Renal cortical epithelial cell (primary cell): Measurements from ENCODE around the gene PPP1R9A. TPM values are rescaled to one million over a fixed set of nuclear protein-coding genes. Genes with fewer than 3 reads are reported as not detected.

Experiments
- DNase-seq: peaks from one replicate; pipeline ENCODE4 v3.0.0-alpha.2; 2011; ENCODE audit warnings: low read depth
- total RNA-seq: library from RNA; depleted of rRNA; stranded (reverse); fragments of >200 nt; gene quantifications from 2 replicates; pipeline ENCODE4 v1.2.3, GENCODE V29; 2014

The PPP1R9A gene
- total RNA-seq: 32.8 and 56.6 TPM in 2 replicates

DNA sequence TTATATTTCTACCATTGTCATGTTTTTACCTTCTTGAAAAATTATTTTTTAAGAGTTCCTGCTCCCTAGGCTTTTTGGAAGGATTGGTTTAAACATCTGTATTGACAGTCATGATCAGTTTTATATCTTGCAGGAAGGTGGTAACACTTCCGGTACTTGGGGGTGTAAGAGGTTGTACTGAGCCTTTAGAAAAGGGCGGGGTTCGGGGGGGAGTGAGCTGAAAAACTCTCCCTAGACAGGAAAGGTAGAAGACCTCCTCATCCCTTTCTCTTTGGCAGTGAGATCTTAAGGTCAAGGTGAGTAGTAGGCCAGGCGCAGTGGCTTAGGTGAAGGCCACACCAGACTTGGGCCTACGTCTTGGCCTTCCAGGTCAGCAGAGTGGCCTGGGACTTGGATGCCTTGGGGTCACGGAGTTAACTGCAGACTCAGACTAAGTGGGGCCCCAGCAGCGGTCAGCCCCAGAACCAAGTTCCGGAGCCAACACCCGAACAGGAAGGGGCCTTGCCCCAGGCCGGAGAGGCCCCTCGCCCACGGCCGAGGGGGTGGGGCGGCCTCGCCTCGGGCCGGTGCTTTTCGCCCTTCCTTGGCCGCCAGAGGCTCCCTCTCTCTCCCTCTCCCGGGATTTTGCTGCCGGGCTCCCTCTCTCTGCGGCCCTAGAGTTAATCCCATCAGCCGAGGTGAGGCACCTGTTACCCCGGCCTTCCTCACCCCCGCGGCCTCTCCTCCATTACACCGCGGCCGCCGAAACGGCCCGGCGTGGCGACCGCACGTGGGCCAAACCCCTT is at the start of gene PPP1R9A:
Gene PPP1R9A, plus strand, starts transcription at position 569 of the 785 bp plus-strand sequence. CDS start 2,520 bp downstream, outside the sequence.
- DNase-seq: peak; percentile 19

DNA sequence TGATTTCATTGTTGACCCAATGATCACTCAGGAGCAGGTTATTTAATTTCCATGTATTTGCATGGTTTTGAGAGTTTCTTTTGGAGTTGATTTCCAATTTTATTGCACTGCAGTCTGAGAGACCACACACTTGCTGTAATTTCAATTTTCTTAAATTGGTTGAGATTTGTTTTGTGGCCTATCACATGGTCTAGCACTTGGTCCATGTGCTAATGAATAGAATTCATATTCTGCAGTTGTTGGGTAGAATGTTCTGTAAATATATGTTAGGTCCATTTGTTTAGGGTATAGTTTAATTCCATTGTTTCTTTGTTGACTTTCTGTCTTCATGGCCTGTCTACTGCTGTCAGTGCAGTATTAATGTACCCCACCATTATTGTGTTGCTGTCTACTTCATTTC is 36.3 kb upstream of the PPP1R9A start:
- DNase-seq: no peak

DNA sequence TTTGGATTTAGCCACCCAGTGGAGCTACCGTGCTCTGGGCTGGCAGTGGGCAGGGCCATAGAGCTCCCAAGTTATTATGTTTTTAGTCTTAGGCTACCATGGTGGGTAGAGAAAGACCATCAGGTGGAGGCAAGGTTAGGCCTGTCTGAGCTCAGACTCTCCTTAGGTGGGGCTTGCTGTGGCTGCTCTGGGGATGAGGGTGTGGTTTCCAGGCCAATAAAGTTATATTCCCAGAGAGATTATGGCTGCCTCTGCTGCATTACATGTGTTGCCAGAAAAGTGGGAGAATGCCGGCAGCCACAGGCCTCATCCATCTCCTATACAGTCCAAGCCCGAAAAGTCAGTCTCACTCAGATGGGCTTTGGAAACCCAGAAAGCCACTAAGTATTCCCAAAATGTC is 34.2 kb upstream of the PPP1R9A start:
- no peak for DNase-seq

DNA sequence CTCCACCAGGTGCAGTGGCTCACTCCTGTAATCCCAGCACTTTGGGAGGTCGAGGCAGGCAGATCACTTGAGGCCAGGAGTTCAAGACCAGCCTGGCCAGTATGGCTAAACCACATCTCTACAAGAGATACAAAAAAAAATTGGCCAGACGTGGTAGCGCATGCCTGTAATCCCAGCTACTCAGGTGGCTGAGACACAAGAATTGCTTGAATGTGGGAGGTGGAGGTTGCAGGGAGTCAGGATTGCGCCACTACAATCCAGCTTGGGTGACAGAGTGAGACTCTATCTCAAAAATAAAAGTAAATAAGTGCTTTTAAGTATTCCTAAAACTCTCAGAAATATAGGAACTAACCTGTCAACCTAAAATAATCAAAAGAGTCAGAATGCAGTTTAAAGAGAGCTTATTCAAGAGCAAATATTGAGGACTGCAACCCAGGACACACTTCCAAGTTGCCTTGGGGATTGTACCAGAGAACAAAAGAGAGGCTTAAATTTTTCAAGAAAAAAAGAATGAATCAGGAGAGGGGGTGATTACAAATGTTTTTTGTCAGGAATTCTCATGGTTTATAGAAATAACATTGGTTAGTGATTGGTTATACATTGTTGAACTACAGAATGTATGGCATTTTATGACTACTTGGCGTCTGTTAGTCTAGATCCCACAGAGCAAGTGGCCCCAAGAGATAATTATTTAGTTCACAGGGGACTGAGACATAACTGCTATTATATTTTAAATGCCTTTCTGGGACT is 33.2 kb upstream of the PPP1R9A start:
- DNase-seq: peak; percentile 27

DNA sequence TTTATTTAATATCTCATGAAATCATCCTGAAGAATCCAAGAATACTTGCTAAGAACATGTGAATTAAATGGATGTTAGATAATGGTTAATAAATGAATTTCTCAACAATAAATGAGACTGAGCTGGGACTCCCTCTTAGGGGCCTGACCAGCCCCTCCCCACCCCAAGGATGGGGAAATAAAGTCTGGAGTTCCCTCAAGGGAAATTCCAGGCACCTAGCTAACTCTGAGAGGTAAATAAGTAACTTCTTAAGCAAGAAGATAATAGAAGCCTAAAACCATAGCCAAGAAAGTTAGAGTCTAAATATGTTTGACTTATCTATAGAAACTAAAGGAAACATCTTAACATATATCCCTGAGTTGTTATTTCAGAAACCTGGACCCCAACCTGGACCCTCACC is 32.2 kb upstream of the PPP1R9A start:
- peak; percentile 75 for DNase-seq

DNA sequence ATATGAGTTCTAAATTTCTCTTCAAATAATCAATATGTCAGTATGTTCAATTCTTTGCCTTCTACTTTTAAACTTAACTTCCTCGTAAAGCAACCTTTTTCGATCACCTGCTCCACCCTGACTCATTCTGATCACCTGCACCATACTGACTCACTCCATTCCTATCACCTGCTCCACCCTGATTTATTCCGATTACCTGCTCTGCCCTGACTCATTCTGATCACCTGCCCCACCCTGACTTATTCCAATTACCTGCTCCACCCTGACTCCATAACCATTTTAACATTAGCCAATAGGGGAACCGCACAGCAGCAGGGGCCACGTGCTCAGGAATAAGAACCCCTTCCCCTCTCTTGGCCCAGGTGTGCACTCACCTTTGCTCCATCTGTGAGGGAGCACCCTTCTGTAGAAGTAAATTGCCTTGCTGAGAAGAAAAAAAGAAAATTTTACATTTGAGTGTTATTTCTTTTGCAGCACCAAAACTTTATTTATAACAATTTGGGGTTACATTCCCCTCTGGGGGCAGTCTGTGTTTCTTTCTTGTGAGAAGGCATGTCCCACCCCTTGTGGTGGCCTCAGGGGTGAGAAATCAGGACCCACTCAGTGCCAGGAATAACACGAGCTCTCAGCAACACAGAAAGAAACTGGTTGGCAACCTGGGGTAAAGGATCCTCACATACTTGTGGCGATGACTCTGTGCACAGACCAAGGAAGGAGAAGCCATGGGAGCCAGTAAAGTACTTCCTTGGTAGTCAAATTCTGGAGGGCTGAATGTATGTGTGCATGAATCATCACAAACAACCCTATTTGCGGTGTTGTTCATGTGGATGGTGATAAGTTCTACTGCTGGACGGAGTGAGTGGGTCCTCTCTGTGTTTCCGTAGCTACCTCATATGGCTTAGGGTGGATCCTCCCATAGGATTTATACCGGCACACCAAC is 29.4 kb upstream of the PPP1R9A start:
- DNase-seq: no peak

DNA sequence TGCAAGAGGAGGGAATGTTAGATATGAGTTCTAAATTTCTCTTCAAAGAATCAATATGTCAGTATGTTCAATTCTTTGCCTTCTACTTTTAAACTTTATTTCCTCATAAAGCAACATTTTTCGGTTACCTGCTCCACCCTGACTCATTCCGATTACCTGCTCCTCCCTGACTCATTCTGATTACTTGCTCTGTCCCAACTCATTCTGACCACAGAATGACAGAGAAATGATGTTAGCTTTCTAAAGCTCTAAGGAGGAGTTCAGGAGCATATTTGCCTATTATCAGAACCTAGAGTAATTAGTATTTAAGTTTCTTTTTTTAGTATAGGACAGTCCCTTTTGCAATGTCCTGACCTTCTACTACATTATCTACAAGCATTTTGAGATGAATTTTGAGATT is 24.5 kb upstream of the PPP1R9A start:
- DNase-seq: peak; percentile 33

DNA sequence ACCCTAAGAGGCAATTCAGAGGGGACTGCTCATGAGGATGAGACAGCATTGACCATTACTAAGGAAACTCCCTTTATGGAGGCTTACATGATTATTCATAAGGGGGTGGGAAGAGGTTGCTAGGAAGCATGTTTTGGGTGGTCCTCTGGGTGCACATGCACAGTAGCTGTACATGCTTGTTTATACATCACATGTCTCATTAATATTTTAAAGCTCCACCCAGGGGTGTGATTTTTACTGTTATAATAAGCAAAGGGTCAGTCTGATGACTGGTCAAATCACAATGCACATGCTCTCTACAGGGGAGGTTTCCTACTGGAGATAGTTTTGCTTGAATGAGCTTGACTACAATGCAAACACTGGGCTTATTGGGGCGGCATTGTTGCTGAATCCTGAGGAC is 23.8 kb upstream of the PPP1R9A start:
- DNase-seq: peak; percentile 25

DNA sequence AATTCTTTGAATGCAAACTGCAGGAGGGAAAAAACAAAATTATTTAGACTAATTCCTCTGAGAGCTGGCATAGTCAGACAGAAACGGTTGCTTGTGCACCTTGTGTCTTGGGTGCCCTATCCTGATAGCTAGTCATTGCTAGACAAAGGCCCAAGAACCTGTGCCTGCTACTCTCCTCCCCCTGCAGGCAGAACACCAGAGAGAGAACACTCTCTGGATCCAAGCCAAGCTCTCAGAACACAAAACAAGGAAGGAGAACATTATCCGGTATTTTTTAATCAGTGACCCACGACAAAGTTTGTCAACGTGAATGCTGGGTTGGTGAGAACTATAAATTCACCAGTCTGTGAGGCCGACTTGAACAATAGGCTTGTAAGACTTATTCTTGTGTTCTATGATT is 18.8 kb upstream of the PPP1R9A start:
- peak; percentile 91 for DNase-seq

DNA sequence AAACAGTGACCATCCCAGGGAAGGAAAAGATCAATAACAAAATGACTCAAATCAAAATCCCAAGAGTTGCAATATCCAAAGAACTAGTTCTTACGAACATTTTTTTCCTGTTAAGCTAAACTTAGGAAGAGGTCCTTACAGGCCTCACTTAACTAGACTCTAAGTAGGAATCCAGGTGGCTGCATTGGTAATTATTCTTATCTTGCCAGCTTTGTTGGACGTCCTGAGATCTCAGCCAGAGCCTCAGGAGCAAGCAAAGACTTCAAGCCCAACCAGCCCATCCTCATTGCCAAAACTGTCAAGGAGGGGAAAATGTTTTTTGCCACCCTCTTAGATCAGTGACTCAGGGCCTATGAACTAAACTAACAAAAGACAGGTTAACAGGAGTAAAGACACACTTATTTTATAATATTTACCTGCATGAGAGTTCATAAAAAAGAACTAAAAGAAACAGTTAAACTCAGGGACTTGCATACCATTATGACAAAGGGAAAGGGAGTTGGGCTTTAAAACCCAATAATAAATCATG is 18.3 kb upstream of the PPP1R9A start:
- DNase-seq: no peak

DNA sequence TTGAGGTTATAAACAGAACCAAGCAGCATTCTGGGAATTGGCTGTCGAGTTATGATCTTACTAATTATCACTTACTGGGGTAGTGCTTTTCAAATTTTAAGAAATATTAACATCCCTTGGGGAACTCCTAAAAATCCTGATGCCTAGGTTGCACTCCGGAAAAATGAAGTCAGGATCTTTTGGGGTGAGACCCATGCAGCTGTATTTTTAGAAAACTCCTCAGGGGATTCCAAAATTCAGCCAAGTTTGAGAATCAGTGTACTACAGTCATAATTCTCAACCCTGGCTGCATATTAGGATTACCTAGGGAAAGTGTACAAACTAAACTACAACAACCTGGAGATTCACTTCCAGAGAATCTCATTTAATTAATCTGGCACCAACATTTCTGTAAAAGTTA is 17.2 kb upstream of the PPP1R9A start:
- no peak for DNase-seq

DNA sequence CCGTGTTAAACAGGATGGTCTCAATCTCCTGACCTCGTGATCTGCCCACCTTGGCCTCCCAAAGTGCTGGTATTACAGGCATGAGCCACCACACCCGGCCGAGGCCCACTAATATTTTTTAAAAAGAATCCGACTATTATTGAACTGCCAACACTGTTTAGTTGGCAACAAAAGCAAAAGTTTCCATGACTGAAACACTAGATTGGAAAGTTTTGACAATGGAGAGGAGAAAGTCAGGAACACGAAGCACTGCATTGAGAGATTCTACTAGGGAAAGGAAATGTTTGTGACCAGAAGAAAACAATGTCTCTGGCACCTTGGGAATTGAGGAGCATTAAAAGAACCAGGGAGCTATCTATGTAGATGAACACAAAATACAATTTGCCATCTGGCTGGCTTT is 13.7 kb upstream of the PPP1R9A start:
- DNase-seq: no peak

DNA sequence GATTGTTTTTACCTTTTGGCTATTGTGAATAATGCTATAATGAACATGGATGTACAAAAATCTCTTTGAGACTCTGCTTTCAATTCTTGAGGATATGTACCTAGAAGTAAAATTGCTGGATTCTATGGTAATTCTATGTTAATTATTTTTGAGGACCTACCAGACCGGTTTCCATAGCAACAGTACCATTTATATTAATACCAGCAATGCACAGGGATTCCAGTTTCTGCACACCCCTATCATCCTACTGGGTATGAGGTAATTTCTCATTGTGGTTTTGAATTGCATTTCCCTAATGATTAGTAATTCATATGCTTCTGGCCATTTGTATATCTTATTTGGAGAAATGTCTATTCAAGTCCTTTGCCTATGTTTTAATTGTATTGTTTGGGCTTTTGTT is 9.9 kb upstream of the PPP1R9A start:
- DNase-seq: no peak

DNA sequence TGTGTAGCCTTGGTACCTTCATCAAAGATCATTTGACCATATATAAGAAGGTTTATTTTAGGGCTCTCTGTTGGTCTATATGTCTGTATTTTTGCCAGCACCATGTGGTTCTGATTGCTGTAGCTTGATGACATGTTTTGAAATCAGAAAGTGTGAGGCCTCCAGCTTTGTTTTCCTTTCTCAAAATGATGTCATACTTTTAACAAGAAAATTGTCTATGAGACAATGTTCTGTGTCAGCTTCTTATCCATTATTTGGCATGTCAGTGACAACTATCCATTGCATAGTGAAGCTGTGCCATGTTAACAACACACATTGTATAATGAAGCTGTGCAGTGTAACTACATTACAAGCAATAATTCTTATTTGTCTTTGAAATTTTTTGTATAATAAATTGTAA is 9.1 kb upstream of the PPP1R9A start:
- DNase-seq: no peak

DNA sequence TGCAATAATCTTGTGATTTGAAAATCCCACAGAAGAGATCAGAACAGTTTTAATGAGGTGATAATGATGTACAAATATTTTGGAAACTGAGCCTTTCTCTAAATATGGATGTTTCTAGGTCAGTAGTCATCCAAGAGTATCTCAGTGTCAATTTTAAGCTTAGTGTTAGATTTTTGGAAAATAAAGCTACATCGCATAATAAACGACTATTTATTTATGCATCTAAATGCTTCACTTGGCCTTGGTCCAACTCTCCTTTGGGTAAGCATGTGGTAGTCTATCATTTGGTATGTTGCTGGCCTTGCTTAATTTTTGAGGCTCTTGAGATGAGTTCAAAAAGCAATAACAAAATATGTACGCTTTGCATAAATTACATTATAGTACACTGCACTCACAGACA is 5.4 kb upstream of the PPP1R9A start:
- DNase-seq: no peak

DNA sequence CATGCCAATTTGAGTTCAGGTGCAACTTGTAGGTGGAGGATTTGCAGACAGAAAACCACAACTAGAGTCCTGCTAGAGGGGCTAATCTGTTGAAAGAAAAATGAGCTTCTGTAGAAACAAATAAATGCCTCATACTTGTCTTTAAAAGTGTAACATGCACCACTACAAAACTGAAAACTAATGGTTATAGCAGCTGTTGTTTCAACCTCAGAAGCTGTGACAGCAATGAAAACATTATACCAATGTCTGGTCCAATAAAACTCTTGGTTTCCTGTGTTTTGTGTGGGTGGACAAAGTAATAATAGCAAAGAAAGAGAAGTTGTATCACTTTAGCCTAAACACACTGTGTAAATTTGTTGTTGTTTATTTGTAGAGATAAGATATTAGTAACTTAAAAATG is 3.4 kb upstream of the PPP1R9A start:
- no peak for DNase-seq

DNA sequence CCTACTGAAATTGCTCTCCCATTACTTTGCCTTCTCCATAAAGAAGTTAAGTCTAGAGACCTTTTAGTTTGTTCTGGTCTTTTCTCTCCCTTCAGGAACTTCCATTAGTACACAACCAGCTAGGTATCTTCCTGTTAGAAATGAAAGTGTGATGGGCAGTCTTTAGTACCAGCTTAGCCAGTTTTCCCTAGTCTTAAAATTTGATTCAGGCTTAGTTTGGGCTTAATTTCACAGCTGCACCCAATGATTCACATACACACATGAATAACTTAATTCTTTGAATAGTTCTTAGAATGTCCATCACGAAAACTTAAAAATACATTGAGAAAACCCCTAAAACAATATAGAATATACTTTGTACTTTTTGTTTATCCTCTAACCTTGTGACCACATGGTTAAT is 2.4 kb upstream of the PPP1R9A start:
- no peak for DNase-seq

DNA sequence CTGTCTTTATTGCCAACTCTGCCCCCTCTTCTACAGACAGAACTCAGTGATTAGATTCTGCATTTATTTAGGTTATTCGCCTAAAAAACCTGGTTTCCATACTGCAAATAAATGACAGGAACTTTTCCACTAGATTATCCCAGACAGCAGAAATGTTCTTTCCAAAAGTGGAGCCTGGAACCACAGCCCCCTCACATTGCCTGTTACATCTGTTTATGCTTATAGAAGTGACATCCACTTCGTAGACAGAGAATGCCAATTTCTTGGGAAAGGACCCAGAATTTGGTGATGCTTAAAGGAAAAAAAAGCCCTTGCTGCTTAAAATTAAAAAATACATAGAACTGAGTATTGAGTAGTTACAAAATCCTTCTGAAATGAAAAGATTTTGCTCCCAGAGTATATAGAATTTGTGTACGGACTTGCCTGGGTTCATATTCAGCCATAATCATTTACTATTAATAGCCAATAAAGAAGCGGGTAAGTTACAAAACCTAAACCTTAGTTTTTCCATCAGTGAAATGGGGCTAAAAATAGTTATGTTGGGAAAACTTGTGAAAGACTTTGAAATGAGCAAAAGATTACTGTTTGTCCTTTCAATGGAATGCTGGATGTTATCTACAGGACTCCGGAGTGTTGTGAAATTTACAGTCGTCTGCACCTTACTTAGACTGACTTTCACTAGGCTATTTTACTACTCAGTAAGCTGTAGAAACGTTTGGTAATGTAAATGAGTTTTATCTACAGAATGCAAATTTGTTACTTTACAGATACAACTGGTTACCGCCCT is 1.1 kb upstream of the PPP1R9A start:
- DNase-seq: no peak

DNA sequence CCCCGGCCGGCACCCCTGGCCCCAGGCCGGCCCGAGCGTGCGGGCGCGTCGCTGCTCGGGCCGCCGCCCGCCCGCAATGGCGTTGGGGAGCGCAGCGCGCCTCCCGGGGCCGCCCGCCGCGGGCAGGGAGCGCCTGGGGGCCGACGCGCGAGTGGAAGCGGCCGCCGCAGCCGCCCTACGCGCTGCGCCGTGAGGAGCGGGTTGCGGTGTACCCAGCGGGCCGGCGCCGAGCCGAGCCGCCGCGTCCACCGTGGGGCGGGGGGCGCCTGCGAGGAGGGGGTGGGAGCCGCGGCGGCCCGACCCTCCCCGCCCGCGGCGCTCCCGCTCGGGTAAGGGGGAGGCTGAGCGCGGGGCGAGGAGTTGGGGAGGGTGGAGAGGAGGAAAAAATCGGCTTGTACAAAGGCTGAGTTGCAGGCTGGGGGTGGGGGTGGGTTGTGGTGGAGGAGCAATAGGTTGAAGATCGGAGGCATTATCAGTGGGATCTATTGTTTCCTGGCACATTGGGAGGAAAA is 473 bp downstream of the PPP1R9A start:
- no peak for DNase-seq

DNA sequence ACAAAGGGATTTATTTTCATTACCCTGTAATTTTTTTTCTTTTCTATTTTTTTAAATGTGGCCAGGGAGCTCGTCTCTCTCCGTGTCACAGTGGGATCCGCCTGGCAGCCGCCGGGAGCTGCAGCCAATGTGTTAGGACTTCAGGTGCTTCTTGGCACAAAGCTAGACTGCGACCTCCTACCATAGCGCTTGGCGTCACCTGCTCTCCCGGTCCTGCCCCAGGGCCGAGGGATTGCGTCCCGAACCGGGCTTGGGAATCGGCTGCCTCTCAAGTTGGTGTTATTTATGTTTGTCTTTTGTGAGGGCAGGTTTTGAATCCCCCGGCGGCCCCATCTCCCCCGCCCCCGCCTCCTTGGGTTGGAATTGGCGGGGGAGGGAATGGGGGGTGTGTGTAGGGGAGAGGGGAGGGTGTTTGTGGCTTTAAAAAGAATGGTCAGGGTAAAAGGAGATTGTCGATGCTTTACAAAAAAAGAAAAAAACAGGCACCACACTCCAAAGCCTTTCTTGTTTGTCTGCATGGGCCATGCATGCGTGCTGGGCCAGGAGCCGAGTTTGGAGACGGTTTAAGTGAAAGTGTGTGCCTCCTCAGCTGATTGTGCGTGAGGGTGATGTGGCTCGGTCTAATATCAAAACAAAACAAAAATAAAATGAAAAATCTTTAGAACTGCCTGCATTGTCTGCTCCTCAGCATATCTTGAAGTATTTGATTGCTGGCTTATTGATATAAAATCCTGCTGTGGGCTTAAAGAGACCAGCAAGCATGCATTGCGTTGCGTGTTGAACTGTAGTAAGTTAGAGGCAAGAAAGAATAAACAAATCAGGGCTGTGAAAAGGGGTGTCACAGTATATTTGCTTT is 1.2 kb downstream of the PPP1R9A start:
- peak; percentile 26 for DNase-seq
